Ovary (tissue), 9 donors: ENCODE measurements around the gene ZNF710. TPM values are rescaled to one million over a fixed set of nuclear protein-coding genes. Genes with fewer than 3 reads are reported as not detected.

Experiments
- DNase-seq, 5 donors: peaks; one replicate each; pipeline ENCODE4 v3.0.0-alpha.2; 2019 to 2020
- H3K27ac ChIP-seq, 2 donors: fragments of 200-600 bp; one replicate each; pipeline versions ENCODE4 v1.5.1 to v1.8.0; 2019 to 2022
- H3K27me3 ChIP-seq: fragments of 200-600 bp; one replicate; pipeline ENCODE4 v1.8.0; 2022
- H3K36me3 ChIP-seq: fragments of 200-600 bp; sonication (generic); one replicate; pipeline ENCODE4 v1.5.1; 2019
- H3K4me1 ChIP-seq: one replicate; pipeline ENCODE4 v1.8.1; 2013; ENCODE audit warnings: mild to moderate bottlenecking, moderate library complexity; ENCODE audit not compliant: insufficient read depth
- H3K4me3 ChIP-seq: fragments of 200-600 bp; sonication (generic); one replicate; pipeline ENCODE4 v1.5.1; 2017
- H3K9me3 ChIP-seq, 2 donors: fragments of 200-600 bp in 1 of 2; sonication (generic) in 1 of 2; one replicate each; pipeline versions ENCODE4 v1.5.1 to v1.8.1; 2013 to 2019; ENCODE audit warnings: mild to moderate bottlenecking in 1 of 2, moderate library complexity in 1 of 2
- CTCF ChIP-seq, 3 donors: fragments of 450-650 bp in 2 of 3; fragments of 200-600 bp in 1 of 3; IDR thresholded peaks; one replicate each; pipeline versions ENCODE4 v1.5.1 to v1.8.0; 2016 to 2022; ENCODE audit warnings: antibody characterized with exemption in 3 of 3, mild to moderate bottlenecking in 1 of 3
- EP300 ChIP-seq: sonication (generic); formaldehyde crosslinking; IDR thresholded peaks from one replicate; pipeline ENCODE4 v1.6.1; 2017; ENCODE audit warnings: antibody characterized with exemption
- POLR2A ChIP-seq: fragments of 450-650 bp; IDR thresholded peaks from one replicate; pipeline ENCODE4 v1.6.1; 2017; ENCODE audit warnings: antibody characterized with exemption, mild to moderate bottlenecking, moderate library complexity
- WGBS, 3 donors: extraction: QIAGEN DNeasy Blood & Tissue Kit in 1 of 3; methylation state at CpG; one replicate each; pipeline versions ENCODE4 v1.1.5 to v1.1.7; 2013 to 2017; 5-methylcytosine and 5-hydroxymethylcytosine counted together
- intact Hi-C, 4 donors: fragments of 100-400 bp; cut with DNase I; formaldehyde crosslinking; loops; one replicate each; pipeline versions ENCODE4 v1.11.0 to v1.15.1; 2022 to 2023
- polyA plus RNA-seq, 2 donors: library from polyadenylated mRNA; stranded (reverse); fragments of 200-250 nt in 1 of 2; fragments of 350-450 nt in 1 of 2; fragmentation: Illumina TruSeq in 1 of 2; extraction: RNeasy Lipid Tissue Mini Kit (QIAGEN cat#74804) in 1 of 2; gene quantifications; one replicate each; pipeline ENCODE4 v1.2.3, GENCODE V29; 2013 to 2014
- total RNA-seq, 7 donors: library from RNA; depleted of rRNA in 2 of 7; stranded (reverse); fragments of >200 nt in 2 of 7; fragmentation: NEBNext Ultra II Directional in 3 of 7; extraction: Animal tissue kit (Norgen Biotek cat#: 25700) in 3 of 7; gene quantifications; one replicate each; pipeline versions ENCODE4 v1.1.0 to v1.2.4, GENCODE V29; 2016 to 2023
- donor health status: DM: no; HTN: no; CAD: no; lungs with moderate emphysema.
- donor health status: DM: no; HTN: no; CAD: no.
- donor health status: Bipolar disorder and iron deficiency.
- donor health status: DM: yes; HTN: yes; CAD: no.
- donor health status: DM: no; HTN: no; CAD: no.
- donor health status: DM: yes; HTN: yes; CAD: no.

ZNF710 gene
- total and polyA plus RNA-seq, 9 donors = 6.8 to 19.7 (median 14.4) TPM

GRCh38 chr15:89985111-89985510, 16.0 kb upstream of the ZNF710 start:
- DNase-seq = no peak
- Histone ChIP-seq H3K27me3 (no peaks in the 10 kb centered on the region), H3K36me3 (no peaks in the 10 kb centered on the region), H3K4me1 (no peaks in the 10 kb centered on the region), H3K9me3 (no peaks in the 10 kb centered on the region), H3K27ac (no peak overlapping the region), H3K4me3 (no peak overlapping the region)
- intact Hi-C loops = no loop called here
- 86 to 92% (median 87%) methylated on average over 3 of the region's 3 CpGs for WGBS, 3 donors
- no peak for TF ChIP-seq POLR2A
- TF ChIP-seq EP300 = no peak
- TF ChIP-seq CTCF (IDR thresholded peaks at IDR 0.05) = no peak

- TF ChIP-seq EP300 (no peak), POLR2A (no peak), CTCF (IDR thresholded peaks at IDR 0.05) (no peak)
- 67 to 71% (median 69%) methylated on average over 4 of the region's 4 CpGs for WGBS, 3 donors
- Histone ChIP-seq H3K27me3 (no peaks in the 10 kb centered on the region), H3K27ac (no peak overlapping the region), H3K36me3 (no peaks in the 10 kb centered on the region), H3K9me3 (no peaks in the 10 kb centered on the region), H3K4me3 (no peak overlapping the region), H3K4me1 (no peaks in the 10 kb centered on the region)
- intact Hi-C loops = loop anchor here in 1 of 4 donors (10.0 kb wide), 1 partner anchor 73 kb away; no protein-coding TSS in a partner anchor
- DNase-seq = no peak
These were observed 9.8 kb upstream of the ZNF710 start for GRCh38 chr15:89991312-89991711.

- no peak for TF ChIP-seq POLR2A
- TF ChIP-seq CTCF (IDR thresholded peaks at IDR 0.05) = no peak
- TF ChIP-seq EP300 = no peak
- 76 to 82% (median 77%) methylated on average over 1 of the region's 1 CpG for WGBS, 3 donors
These were observed 7.8 kb upstream of the ZNF710 start for GRCh38 chr15:89993349-89993748.

GRCh38 chr15:89997079-89997478, 4.0 kb upstream of the ZNF710 start:
- intact Hi-C loops = loop anchor here in 1 of 4 donors (10.0 kb wide), 1 partner anchor 68 kb away; no protein-coding TSS in a partner anchor
- H3K27me3 ChIP-seq = no peaks in the 10 kb centered on the region
- H3K36me3 ChIP-seq = no peaks in the 10 kb centered on the region
- no peak overlapping the region for H3K27ac ChIP-seq
- DNase-seq = no peak
- H3K9me3 ChIP-seq = no peaks in the 10 kb centered on the region
- peaks cover 3% of the 10 kb centered on the region for H3K4me1 ChIP-seq
- no peak overlapping the region for H3K4me3 ChIP-seq
- no peak for TF ChIP-seq CTCF (IDR thresholded peaks at IDR 0.05)
- no peak for TF ChIP-seq POLR2A
- TF ChIP-seq EP300 = no peak
- 58 to 71% (median 61%) methylated on average over 4 of the region's 4 CpGs for WGBS, 3 donors

More at GRCh38 chr15:89993349-89993748, 7.8 kb upstream of the ZNF710 start:
- no peaks in the 10 kb centered on the region for H3K36me3 ChIP-seq
- H3K27me3 ChIP-seq = no peaks in the 10 kb centered on the region
- no peak overlapping the region for H3K4me3 ChIP-seq
- intact Hi-C loops = loop anchor here in 1 of 4 donors (10.0 kb wide), 1 partner anchor 71 kb away; no protein-coding TSS in a partner anchor
- no peak for DNase-seq
- no peak overlapping the region for H3K27ac ChIP-seq
- no peaks in the 10 kb centered on the region for H3K9me3 ChIP-seq
- no peaks in the 10 kb centered on the region for H3K4me1 ChIP-seq
